CD4-positive, alpha-beta T cell (primary cell): ENCODE results near the gene PTX4. TPM values are rescaled to one million over a fixed set of nuclear protein-coding genes. Genes with fewer than 3 reads are reported as not detected.

Source experiments
- ATAC-seq: fragments of 200-7000 bp; cut with Tn5 transposase; one replicate; pipeline ENCODE4 v1.10.0; 2022; ENCODE audit warnings: mild to moderate bottlenecking; ENCODE audit not compliant: poor library complexity
- CTCF ChIA-PET: fragments of 350-600 bp; sonication (Branson Sonifier 250); formaldehyde crosslinking; loops from one replicate; lab custom pipeline; 2021; ENCODE audit warnings: antibody characterized with exemption, inconsistent platforms; lab: Charles Lee
- POLR2A ChIA-PET: fragments of 350-600 bp; sonication (Branson Sonifier 250); formaldehyde crosslinking; loops from one replicate; lab custom pipeline; 2021; ENCODE audit warnings: antibody characterized with exemption, inconsistent platforms; lab: Charles Lee
- DNase-seq, 14 experiments: peaks; one replicate each; pipeline ENCODE4 v3.0.0-alpha.2; 2013 to 2020; ENCODE audit warnings: mixed read lengths in 2 of 14
- H3K27ac ChIP-seq, 2 donors: one replicate each; pipeline versions ENCODE4 v1.5.1 to v1.7.0; 2013; ENCODE audit warnings: low read length in 2 of 2, low read depth in 1 of 2, mild to moderate bottlenecking in 1 of 2
- H3K27me3 ChIP-seq, 2 experiments: 1 replicate in 1 of 2; 2 replicates in 1 of 2; pipeline versions ENCODE4 v1.6.1 to v1.7.0; 2013; ENCODE audit warnings: low read length in 2 of 2, control low read depth in 1 of 2, mild to moderate bottlenecking in 1 of 2, moderate library complexity in 1 of 2; ENCODE audit not compliant: insufficient read depth in 2 of 2, control insufficient read depth in 1 of 2
- H3K36me3 ChIP-seq: one replicate; pipeline ENCODE4 v1.6.1; 2013; ENCODE audit warnings: low read length, control low read depth; ENCODE audit not compliant: insufficient read depth
- H3K4me1 ChIP-seq: one replicate; pipeline ENCODE4 v1.6.1; 2013; ENCODE audit warnings: low read length, control low read depth; ENCODE audit not compliant: insufficient read depth
- H3K4me3 ChIP-seq: one replicate; pipeline ENCODE4 v1.5.1; 2013; ENCODE audit warnings: mild to moderate bottlenecking, low read length, moderate library complexity
- H3K9me3 ChIP-seq, 2 experiments: 1 replicate in 1 of 2; 2 replicates in 1 of 2; pipeline versions ENCODE4 v1.6.1 to v1.7.0; 2013; ENCODE audit warnings: low read length in 2 of 2, mild to moderate bottlenecking in 2 of 2, control low read depth in 1 of 2, moderate library complexity in 1 of 2; ENCODE audit not compliant: control insufficient read depth in 1 of 2, insufficient read depth in 1 of 2
- H3K27ac Mint-ChIP-seq: one replicate; pipeline ENCODE4 v1.8.0; 2020; ENCODE audit warnings: mixed read lengths
- H3K27me3 Mint-ChIP-seq: one replicate; pipeline ENCODE4 v1.8.0; 2021; ENCODE audit warnings: mixed read lengths
- H3K36me3 Mint-ChIP-seq: one replicate; pipeline ENCODE4 v1.8.0; 2021; ENCODE audit warnings: low read depth, mixed read lengths
- H3K4me1 Mint-ChIP-seq: one replicate; pipeline ENCODE4 v1.8.0; 2021; ENCODE audit warnings: low read depth, mixed read lengths
- H3K4me3 Mint-ChIP-seq: one replicate; pipeline ENCODE4 v1.8.0; 2020; ENCODE audit warnings: mild to moderate bottlenecking, mixed read lengths
- H3K9me3 Mint-ChIP-seq: one replicate; pipeline ENCODE4 v1.8.0; 2020; ENCODE audit warnings: mixed read lengths
- CTCF ChIP-seq: fragments of 200-600 bp; IDR thresholded peaks from one replicate; pipeline ENCODE4 v1.8.0; 2022; ENCODE audit warnings: antibody characterized with exemption, mild to moderate bottlenecking
- intact Hi-C, 2 experiments: fragments of 100-400 bp; cut with DNase I in 1 of 2; cut with micrococcal nuclease in 1 of 2; formaldehyde crosslinking; loops; one replicate each; pipeline versions ENCODE4 v1.15.1 to v1.9.0; 2023 to 2025; cut with DNase I, micrococcal nuclease
- total RNA-seq, 174 experiments: library from RNA in 2 of 174; stranded (reverse) in 2 of 174; gene quantifications; one replicate each; pipeline ENCODE4 v1.2.3 and lab custom pipeline; 2021 to 2026

The PTX4 gene
- total RNA-seq, 2 experiments from 2014 or later, result not detected

GRCh38 chr16:1489077-1489476 lies 333 bp upstream of the PTX4 start:
- ChIA-PET POLR2A (interaction anchor here (0.9 kb wide), 1 partner anchor 69 kb away, joined by 4 read pairs; the partner anchor contains the start of gene UQCC4), CTCF (no interaction called here)
- no peak overlapping the region for H3K4me3 Mint-ChIP-seq
- ATAC-seq, result no peak
- peaks cover 0 to 7% of the 10 kb centered on the region in 2 experiments for H3K9me3 ChIP-seq
- H3K4me1 ChIP-seq, result peaks cover 17% of the 10 kb centered on the region
- H3K4me1 Mint-ChIP-seq, result peaks cover 10% of the 10 kb centered on the region
- H3K4me3 ChIP-seq, result no peak overlapping the region
- no peaks in the 10 kb centered on the region for H3K27me3 ChIP-seq
- no peak for TF ChIP-seq CTCF
- H3K36me3 ChIP-seq, result no peaks in the 10 kb centered on the region
- H3K9me3 Mint-ChIP-seq, result no peaks in the 10 kb centered on the region
- intact Hi-C loops, result no loop called here
- DNase-seq, result no peak
- no peaks in the 10 kb centered on the region for H3K27me3 Mint-ChIP-seq
- no peak overlapping the region for H3K27ac ChIP-seq
- H3K27ac Mint-ChIP-seq, result no peak overlapping the region
- peaks cover 5% of the 10 kb centered on the region for H3K36me3 Mint-ChIP-seq

- Histone ChIP-seq H3K27me3 (no peaks in the 10 kb centered on the region), H3K4me1 (peaks cover 12% of the 10 kb centered on the region), H3K9me3 (peaks cover 0 to 7% of the 10 kb centered on the region in 2 experiments), H3K36me3 (no peaks in the 10 kb centered on the region), H3K4me3 (no peak overlapping the region), H3K27ac (no peak overlapping the region)
- peaks cover 5% of the 10 kb centered on the region for H3K36me3 Mint-ChIP-seq
- ChIA-PET CTCF (no interaction called here), POLR2A (no interaction called here)
- no peak for ATAC-seq
- no peak for DNase-seq
- TF ChIP-seq CTCF, result no peak
- intact Hi-C loops, result no loop called here
- peaks cover 9% of the 10 kb centered on the region for H3K4me1 Mint-ChIP-seq
- no peaks in the 10 kb centered on the region for H3K9me3 Mint-ChIP-seq
- no peaks in the 10 kb centered on the region for H3K27me3 Mint-ChIP-seq
- no peak overlapping the region for H3K27ac Mint-ChIP-seq
- H3K4me3 Mint-ChIP-seq, result no peak overlapping the region
Observed at GRCh38 chr16:1488054-1488601, 616 bp downstream of the PTX4 start.

- CTCF ChIA-PET, result no interaction called here
- TF ChIP-seq CTCF, result no peak
Observed at GRCh38 chr16:1487395-1488053, 1.2 kb downstream of the PTX4 start.

More at GRCh38 chr16:1487395-1488053, 1.2 kb downstream of the PTX4 start:
- Histone ChIP-seq H3K9me3 (peaks cover 0 to 7% of the 10 kb centered on the region in 2 experiments), H3K4me1 (peaks cover 6% of the 10 kb centered on the region), H3K36me3 (no peaks in the 10 kb centered on the region), H3K27me3 (no peaks in the 10 kb centered on the region), H3K4me3 (no peak overlapping the region), H3K27ac (no peak overlapping the region)
- POLR2A ChIA-PET, result no interaction called here
- H3K27me3 Mint-ChIP-seq, result no peaks in the 10 kb centered on the region
- no peak overlapping the region for H3K4me3 Mint-ChIP-seq
- ATAC-seq, result no peak
- intact Hi-C loops, result no loop called here
- H3K36me3 Mint-ChIP-seq, result no peaks in the 10 kb centered on the region
- peaks cover 3% of the 10 kb centered on the region for H3K4me1 Mint-ChIP-seq
- no peaks in the 10 kb centered on the region for H3K9me3 Mint-ChIP-seq
- no peak for DNase-seq
- no peak overlapping the region for H3K27ac Mint-ChIP-seq
